Immature natural killer cell (primary cell): ENCODE data around the gene ZNF516. TPM values are rescaled to one million over a fixed set of nuclear protein-coding genes. Genes with fewer than 3 reads are reported as not detected.

ENCODE experiments used
- DNase-seq, 3 donors: peaks; one replicate each; pipeline ENCODE4 v3.0.0; 2022; ENCODE audit warnings: mixed read lengths in 1 of 3
- H3K27ac Mint-ChIP-seq, 6 donors: one replicate each; pipeline ENCODE4 v1.8.0; 2020; ENCODE audit warnings: mixed read lengths in 6 of 6, mild to moderate bottlenecking in 5 of 6, inconsistent platforms in 4 of 6, moderate library complexity in 3 of 6
- H3K27me3 Mint-ChIP-seq, 3 donors: one replicate each; pipeline ENCODE4 v1.8.0; 2020 to 2021; ENCODE audit warnings: low read depth in 3 of 3, mild to moderate bottlenecking in 3 of 3, mixed read lengths in 3 of 3, moderate library complexity in 3 of 3, inconsistent platforms in 1 of 3
- H3K36me3 Mint-ChIP-seq, 3 donors: one replicate each; pipeline ENCODE4 v1.8.0; 2020; ENCODE audit warnings: mixed read lengths in 3 of 3, inconsistent platforms in 2 of 3, mild to moderate bottlenecking in 2 of 3
- H3K4me1 Mint-ChIP-seq, 2 donors: one replicate each; pipeline ENCODE4 v1.8.0; 2020; ENCODE audit warnings: inconsistent platforms in 2 of 2, mild to moderate bottlenecking in 2 of 2, mixed read lengths in 2 of 2, moderate library complexity in 1 of 2
- H3K4me3 Mint-ChIP-seq, 5 donors: one replicate each; pipeline ENCODE4 v1.8.0; 2020; ENCODE audit warnings: mild to moderate bottlenecking in 5 of 5, mixed read lengths in 5 of 5, inconsistent platforms in 3 of 5, moderate library complexity in 3 of 5
- H3K9me3 Mint-ChIP-seq, 6 donors: one replicate each; pipeline ENCODE4 v1.8.0; 2020; ENCODE audit warnings: mild to moderate bottlenecking in 6 of 6, mixed read lengths in 6 of 6, inconsistent platforms in 4 of 6, moderate library complexity in 3 of 6
- polyA plus RNA-seq, 3 donors: library from polyadenylated mRNA; unstranded; fragments of 300-500 nt; fragmentation: Illumina TruSeq; gene quantifications; one replicate each; pipeline ENCODE4 v1.2.3, GENCODE V29; 2021

The ZNF516 gene
- polyA plus RNA-seq, 3 donors from 2014 or later: 1.2 to 6.1 (median 2.0) TPM

- H3K27ac Mint-ChIP-seq: no peak overlapping the region
- H3K27me3 Mint-ChIP-seq: peaks cover 2 to 4% (median 3%) of the 10 kb centered on the region in 3 donors
- H3K4me1 Mint-ChIP-seq: peaks cover 10 to 14% of the 10 kb centered on the region in 2 donors
- peaks cover 0 to 15% (median 14%) of the 10 kb centered on the region in 3 donors for H3K36me3 Mint-ChIP-seq
- no peak for DNase-seq
- H3K4me3 Mint-ChIP-seq: no peak overlapping the region
- H3K9me3 Mint-ChIP-seq: no peaks in the 10 kb centered on the region
Measured at GRCh38 chr18:76437910-76438309, 57.1 kb downstream of the ZNF516 start.

GRCh38 chr18:76437011-76437410 is 58.0 kb downstream of the ZNF516 start:
- no peak for DNase-seq

DNA sequence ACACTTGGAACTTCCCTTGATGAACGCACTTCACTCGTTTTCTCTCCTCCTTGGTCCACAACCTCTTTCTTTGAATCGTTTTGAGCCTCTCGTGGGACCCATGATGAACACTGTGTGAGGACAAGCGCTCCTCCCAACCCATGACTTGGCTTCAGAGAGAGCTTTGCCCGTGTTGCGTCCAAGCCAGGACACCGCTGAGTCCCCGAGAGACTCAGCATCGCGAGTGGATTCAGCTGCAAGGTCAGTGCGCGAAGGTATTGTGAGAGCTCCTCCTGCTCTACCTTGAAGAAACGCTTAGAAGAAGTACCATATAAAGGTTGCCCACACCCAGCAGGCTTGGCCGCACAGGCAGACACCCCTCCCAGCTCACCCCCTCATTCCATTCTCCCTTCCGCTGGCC is 58.7 kb downstream of the ZNF516 start:
- no peak overlapping the region for H3K27ac Mint-ChIP-seq
- no peak overlapping the region for H3K4me3 Mint-ChIP-seq
- H3K4me1 Mint-ChIP-seq: peaks cover 20 to 24% of the 10 kb centered on the region in 2 donors
- H3K9me3 Mint-ChIP-seq: no peaks in the 10 kb centered on the region
- H3K36me3 Mint-ChIP-seq: peaks cover 0 to 27% (median 18%) of the 10 kb centered on the region in 3 donors
- peaks cover 2 to 4% (median 3%) of the 10 kb centered on the region in 3 donors for H3K27me3 Mint-ChIP-seq
- no peak for DNase-seq

More at GRCh38 chr18:76437011-76437410, 58.0 kb downstream of the ZNF516 start:
- no peak overlapping the region for H3K27ac Mint-ChIP-seq
- H3K36me3 Mint-ChIP-seq: peaks cover 0 to 23% (median 18%) of the 10 kb centered on the region in 3 donors
- no peak overlapping the region for H3K4me3 Mint-ChIP-seq
- peaks cover 2 to 4% (median 3%) of the 10 kb centered on the region in 3 donors for H3K27me3 Mint-ChIP-seq
- H3K4me1 Mint-ChIP-seq: peaks cover 18 to 19% of the 10 kb centered on the region in 2 donors
- H3K9me3 Mint-ChIP-seq: no peaks in the 10 kb centered on the region

DNA sequence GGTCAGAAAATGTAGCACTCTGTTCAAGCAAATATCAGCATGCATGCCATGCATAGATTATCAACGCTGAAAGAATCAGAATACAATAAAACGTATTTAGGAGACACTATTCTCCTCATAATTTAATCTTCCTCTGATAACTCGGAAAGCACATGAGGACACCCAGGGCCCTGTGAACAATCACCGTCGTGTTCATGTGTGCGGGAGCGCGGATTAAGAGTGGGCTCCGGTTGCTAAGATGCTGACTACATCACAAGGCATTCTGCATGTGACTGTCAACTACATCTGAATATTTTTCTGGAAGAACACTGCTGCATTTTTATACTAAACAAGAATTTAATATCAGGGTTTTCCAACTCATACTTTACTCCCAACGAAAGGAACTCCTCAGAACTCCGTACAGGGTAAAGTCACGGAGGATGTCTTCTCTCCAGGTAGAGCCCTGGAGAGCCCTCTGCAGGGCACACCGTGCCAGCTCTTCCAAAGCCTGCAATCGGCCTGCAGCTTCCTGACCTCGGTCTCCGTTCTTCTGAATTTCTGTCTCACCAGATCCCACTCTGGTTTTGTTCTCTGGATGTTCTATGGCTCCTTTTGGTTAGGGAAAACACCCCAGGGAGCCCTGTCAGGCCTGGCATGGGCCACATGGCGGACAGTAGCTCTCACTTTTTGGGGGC is 59.6 kb downstream of the ZNF516 start:
- peaks cover 2 to 4% (median 3%) of the 10 kb centered on the region in 3 donors for H3K27me3 Mint-ChIP-seq
- H3K4me3 Mint-ChIP-seq: no peak overlapping the region
- no peak overlapping the region for H3K27ac Mint-ChIP-seq
- H3K36me3 Mint-ChIP-seq: peaks cover 0 to 25% (median 13%) of the 10 kb centered on the region in 3 donors
- peaks cover 23 to 29% of the 10 kb centered on the region in 2 donors for H3K4me1 Mint-ChIP-seq
- H3K9me3 Mint-ChIP-seq: no peaks in the 10 kb centered on the region
- no peak for DNase-seq

- no peak for DNase-seq
- no peaks in the 10 kb centered on the region for H3K9me3 Mint-ChIP-seq
- H3K4me1 Mint-ChIP-seq: peaks cover 26 to 31% of the 10 kb centered on the region in 2 donors
- no peak overlapping the region for H3K27ac Mint-ChIP-seq
- no peak overlapping the region for H3K4me3 Mint-ChIP-seq
- peaks cover 2 to 4% (median 3%) of the 10 kb centered on the region in 3 donors for H3K27me3 Mint-ChIP-seq
- H3K36me3 Mint-ChIP-seq: peaks cover 0 to 19% (median 7%) of the 10 kb centered on the region in 3 donors
Measured at GRCh38 chr18:76434452-76434851, 60.6 kb downstream of the ZNF516 start.

DNA sequence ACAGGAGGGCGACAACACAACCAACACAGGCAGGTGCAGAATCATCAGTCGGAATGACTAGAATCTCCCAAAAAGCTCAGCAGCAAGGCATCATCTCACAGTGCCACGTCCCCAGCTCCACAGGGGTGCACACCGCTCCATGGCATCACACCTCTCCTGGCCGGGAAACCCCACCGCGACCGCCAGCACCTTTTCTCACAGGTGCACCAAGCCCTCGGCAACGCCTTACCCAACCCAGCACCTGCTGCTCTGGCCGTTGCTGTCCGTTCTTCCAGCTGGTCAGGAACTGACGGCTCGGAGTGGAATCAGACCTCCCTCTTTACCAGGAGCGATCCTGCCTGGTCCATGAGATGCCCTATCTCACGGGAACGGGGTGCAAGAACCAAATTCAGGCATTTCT is 61.3 kb downstream of the ZNF516 start:
- Mint-ChIP-seq H3K27me3 (peaks cover 2 to 4% (median 3%) of the 10 kb centered on the region in 3 donors), H3K9me3 (no peaks in the 10 kb centered on the region), H3K27ac (no peak overlapping the region), H3K4me1 (peaks cover 28 to 34% of the 10 kb centered on the region in 2 donors), H3K4me3 (no peak overlapping the region), H3K36me3 (peaks cover 0 to 19% (median 7%) of the 10 kb centered on the region in 3 donors)
- no peak for DNase-seq

DNA sequence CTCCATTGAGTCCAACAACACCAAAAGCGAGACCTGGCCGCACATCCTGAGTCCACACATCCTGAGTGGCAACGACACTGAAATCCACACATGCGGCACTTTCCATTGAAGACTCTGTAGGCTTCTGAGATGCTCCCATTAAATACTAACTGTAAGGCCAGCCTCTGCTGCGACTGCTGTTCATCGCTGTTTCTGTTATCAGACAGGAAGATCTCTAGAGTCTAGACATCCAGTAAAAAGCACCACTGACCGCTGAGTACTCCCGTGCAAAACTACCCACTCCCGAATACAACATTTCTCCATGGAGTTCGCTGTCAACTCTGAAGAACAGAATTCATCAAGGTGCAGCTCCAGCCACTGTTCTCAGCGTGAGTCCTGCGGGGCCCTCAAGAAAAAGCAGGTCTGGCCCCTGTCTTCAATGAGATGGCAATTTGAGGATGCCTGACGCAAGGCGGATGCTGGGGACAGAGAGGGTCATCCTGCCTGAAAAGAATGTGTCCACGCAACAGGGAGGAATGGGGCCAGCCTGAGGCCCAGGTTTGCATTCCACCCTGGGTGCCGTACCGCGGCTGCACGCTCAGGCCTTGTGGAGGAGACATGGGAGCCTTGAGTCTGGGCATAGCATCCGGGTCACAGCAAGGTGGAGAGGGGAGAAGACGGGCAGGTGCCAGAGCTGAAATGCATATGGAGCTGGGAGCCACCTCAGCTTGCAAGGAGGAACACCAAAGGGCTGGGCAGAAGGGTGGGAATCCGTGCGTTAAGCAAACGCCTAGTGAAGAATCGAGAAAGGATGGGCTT is 61.9 kb downstream of the ZNF516 start:
- no peaks in the 10 kb centered on the region for H3K9me3 Mint-ChIP-seq
- H3K27me3 Mint-ChIP-seq: peaks cover 2 to 4% (median 3%) of the 10 kb centered on the region in 3 donors
- peaks cover 31 to 34% of the 10 kb centered on the region in 2 donors for H3K4me1 Mint-ChIP-seq
- H3K4me3 Mint-ChIP-seq: peak overlapping the region in 1 of 5 donors; percentile 36
- DNase-seq: no peak
- peaks cover 0 to 19% (median 7%) of the 10 kb centered on the region in 3 donors for H3K36me3 Mint-ChIP-seq
- no peak overlapping the region for H3K27ac Mint-ChIP-seq

DNA sequence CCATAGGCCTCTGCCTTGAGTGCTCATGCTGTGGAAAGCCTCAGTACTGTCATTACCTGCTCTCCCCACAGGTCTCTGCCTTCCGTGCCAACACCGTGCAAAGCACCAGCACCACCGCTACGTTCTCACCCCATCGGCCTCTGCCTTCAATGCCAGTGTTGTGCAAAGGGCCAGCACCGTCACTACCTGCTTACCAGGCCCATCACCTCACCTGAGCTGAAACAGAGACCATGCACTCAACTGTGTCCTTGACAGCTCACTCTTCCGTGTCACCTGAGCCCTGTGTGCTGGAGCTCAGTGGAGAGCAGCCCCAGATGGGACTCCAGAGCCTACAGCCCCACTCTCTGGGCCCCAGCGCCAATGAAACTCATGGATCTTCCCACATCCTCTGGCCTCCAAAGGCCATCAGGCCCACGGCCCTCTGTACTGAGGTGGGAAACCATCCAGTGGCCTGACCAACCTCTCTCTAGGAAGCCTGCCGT is 62.7 kb downstream of the ZNF516 start:
- Mint-ChIP-seq H3K4me1 (peaks cover 31 to 39% of the 10 kb centered on the region in 2 donors), H3K4me3 (no peak overlapping the region), H3K27me3 (peaks cover 2 to 4% (median 3%) of the 10 kb centered on the region in 3 donors), H3K36me3 (peaks cover 0 to 19% (median 7%) of the 10 kb centered on the region in 3 donors), H3K27ac (no peak overlapping the region), H3K9me3 (no peaks in the 10 kb centered on the region)
- DNase-seq: no peak

GRCh38 chr18:76431437-76432273 is 63.4 kb downstream of the ZNF516 start:
- no peak for DNase-seq
- Mint-ChIP-seq H3K27me3 (peaks cover 2 to 4% (median 3%) of the 10 kb centered on the region in 3 donors), H3K4me3 (no peak overlapping the region), H3K9me3 (no peaks in the 10 kb centered on the region), H3K4me1 (peaks cover 31 to 44% of the 10 kb centered on the region in 2 donors), H3K27ac (no peak overlapping the region), H3K36me3 (peaks cover 0 to 19% (median 7%) of the 10 kb centered on the region in 3 donors)

DNA sequence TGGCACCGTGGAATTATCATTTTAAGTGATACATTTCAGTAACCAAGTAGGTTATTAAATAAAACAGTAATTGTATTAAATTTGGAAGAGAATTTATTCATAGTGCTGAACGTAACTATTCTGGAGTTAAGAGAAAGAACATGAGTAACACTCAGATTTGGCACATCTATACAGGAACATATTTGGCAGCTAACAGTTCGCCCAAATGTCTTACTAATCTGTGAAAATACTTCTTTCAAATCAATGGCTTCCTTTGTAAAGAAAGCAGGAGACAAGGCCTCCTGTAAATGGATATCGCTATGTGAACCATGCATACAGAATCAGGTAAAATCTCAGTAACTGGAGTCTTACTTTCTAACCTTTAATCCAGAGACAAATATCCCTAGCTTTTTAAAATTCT is 64.4 kb downstream of the ZNF516 start:
- Mint-ChIP-seq H3K27ac (no peak overlapping the region), H3K27me3 (peaks cover 2 to 3% (median 3%) of the 10 kb centered on the region in 3 donors), H3K36me3 (peaks cover 0 to 19% (median 7%) of the 10 kb centered on the region in 3 donors), H3K4me3 (no peak overlapping the region), H3K4me1 (peaks cover 38 to 53% of the 10 kb centered on the region in 2 donors), H3K9me3 (no peaks in the 10 kb centered on the region)
- no peak for DNase-seq

- H3K27ac Mint-ChIP-seq: no peak overlapping the region
- H3K9me3 Mint-ChIP-seq: no peaks in the 10 kb centered on the region
- peaks cover 0 to 4% (median 2%) of the 10 kb centered on the region in 3 donors for H3K27me3 Mint-ChIP-seq
- no peak for DNase-seq
- peaks cover 0 to 19% (median 7%) of the 10 kb centered on the region in 3 donors for H3K36me3 Mint-ChIP-seq
- no peak overlapping the region for H3K4me3 Mint-ChIP-seq
- peaks cover 42 to 57% of the 10 kb centered on the region in 2 donors for H3K4me1 Mint-ChIP-seq
Measured at GRCh38 chr18:76429262-76430126, 65.5 kb downstream of the ZNF516 start.

GRCh38 chr18:76428396-76429261 is 66.4 kb downstream of the ZNF516 start:
- H3K27ac Mint-ChIP-seq: no peak overlapping the region
- peaks cover 42 to 60% of the 10 kb centered on the region in 2 donors for H3K4me1 Mint-ChIP-seq
- no peaks in the 10 kb centered on the region for H3K9me3 Mint-ChIP-seq
- DNase-seq: no peak
- H3K36me3 Mint-ChIP-seq: peaks cover 0 to 19% (median 7%) of the 10 kb centered on the region in 3 donors
- H3K4me3 Mint-ChIP-seq: no peak overlapping the region
- peaks cover 0 to 4% (median 1%) of the 10 kb centered on the region in 3 donors for H3K27me3 Mint-ChIP-seq
